Stimulated activated naive CD8-positive, alpha-beta T cell treated with anti-CD3 and anti-CD28 coated beads, Interleukin-15, Interleukin-2, amounts not matched to agents 100 U/mL and 50 U/mL, for 24 hours (primary cell): ENCODE data around the gene CD58.

ENCODE experiments used
- ATAC-seq: fragments of 150-1000 bp; cut with Tn5 transposase; one replicate; pipeline ENCODE4 v1.10.0; 2021
- DNase-seq: peaks from one replicate; pipeline ENCODE4 v3.0.0; 2021

The CD58 gene

DNA sequence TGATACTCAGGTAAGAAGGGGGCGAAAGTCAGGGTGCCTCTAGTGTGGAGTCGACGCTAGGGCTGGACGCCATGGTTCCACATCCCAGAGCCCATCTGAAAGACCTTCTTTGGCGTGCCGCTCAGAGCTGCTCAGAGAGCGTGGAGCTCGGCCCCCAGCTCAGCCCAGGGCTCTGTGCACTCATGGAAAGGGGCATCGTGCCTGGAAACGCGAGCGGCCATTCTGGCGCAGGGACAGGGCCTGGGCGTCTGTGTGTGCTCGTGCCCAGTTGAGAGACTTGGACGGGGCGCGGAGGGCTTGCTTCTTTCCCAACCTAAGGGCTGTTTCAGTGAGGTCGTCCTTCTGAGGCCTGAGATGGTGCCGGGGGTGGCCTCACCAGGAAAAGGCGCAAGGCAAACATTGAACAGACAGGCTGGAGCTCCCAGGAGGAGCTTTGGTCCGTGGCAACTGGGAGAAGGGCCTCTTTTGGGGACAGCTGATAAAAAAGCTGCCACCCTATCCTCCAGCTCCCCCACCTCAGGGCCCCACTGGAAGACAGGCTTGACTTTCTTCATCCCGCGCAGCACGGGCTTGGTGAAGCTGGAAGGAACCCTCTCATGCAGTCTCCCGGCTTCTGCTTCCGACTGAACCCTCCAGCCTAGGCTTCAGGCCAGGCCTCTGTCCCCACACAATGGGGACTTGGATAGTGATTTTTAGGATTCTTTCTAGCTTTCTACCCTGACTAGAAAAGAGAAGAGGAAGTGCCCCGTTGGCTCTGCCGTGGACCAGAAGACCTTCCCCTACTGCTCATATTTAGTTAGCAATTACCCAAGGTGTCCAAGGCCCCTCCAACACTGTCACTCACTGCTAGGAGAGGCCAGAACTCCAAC, 77.1 kb downstream of the CD58 start:
- DNase-seq (no peak), ATAC-seq (no peak)

DNA sequence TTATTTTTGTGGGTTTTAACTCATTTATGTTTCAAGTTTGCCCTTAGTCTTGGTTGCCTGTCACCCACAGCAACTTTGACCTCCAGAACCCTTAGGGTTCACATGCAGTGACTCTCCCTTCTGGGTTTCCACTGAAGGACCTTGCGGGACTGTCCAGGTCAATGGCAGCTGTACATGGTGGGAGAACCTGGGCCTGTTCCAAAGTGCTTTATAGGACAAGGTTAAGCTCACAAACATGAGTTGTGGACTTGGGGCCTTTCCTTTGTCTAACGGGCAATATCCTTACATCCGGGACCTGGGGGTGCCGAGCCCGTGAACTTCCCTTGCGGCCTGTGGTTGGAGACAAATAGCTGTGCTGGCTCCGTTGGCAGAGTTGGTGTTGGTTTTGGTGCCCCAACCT, 77.8 kb downstream of the CD58 start:
- ATAC-seq: no peak
- no peak for DNase-seq

GRCh38 chr1:116492358-116492811, 78.4 kb downstream of the CD58 start:
- no peak for ATAC-seq
- no peak for DNase-seq

- ATAC-seq: no peak
- no peak for DNase-seq
Observed at GRCh38 chr1:116491700-116492357, 79.0 kb downstream of the CD58 start.

DNA sequence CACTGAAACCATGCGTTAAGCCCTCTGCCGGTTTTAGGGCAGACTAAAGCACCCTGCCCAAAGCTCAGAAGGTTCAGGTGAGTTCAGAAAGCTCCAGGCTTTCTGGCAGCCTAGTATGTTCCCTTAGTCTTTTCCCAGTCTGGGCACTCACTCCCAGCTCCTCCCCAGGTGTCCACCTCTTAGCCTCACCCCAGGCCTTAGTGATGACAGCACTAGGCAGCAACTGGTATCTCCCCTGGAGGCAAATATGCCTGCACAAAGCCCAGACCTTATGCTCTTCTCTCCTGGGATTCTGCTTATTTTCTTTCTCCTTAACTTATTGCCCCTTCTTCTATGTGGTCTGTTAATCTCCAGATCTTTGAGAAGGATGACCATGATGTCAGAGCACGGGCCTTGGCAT, 80.2 kb downstream of the CD58 start:
- no peak for DNase-seq
- no peak for ATAC-seq

DNA sequence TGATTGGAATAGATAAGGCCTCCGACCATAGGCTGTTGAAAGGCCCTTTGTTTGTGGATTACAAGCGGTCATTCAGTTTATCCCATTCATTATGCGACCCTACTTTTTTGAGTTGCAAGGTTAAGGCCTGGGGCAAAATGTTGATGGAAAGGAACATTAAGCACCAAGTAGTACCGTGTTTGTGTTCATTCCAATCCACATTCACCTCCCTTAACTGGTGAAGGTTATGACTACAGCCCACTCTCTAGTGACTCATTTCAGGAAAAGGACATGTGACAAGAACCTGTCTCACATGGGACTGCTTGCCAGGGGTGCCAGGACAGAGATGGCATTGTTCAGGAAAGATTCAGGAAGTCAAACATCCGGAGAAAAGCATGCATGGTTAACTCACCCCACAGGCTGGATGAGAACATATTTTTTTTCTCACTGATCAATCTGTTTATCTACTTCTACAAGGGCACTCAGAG, 81.6 kb downstream of the CD58 start:
- DNase-seq (no peak), ATAC-seq (no peak)

DNA sequence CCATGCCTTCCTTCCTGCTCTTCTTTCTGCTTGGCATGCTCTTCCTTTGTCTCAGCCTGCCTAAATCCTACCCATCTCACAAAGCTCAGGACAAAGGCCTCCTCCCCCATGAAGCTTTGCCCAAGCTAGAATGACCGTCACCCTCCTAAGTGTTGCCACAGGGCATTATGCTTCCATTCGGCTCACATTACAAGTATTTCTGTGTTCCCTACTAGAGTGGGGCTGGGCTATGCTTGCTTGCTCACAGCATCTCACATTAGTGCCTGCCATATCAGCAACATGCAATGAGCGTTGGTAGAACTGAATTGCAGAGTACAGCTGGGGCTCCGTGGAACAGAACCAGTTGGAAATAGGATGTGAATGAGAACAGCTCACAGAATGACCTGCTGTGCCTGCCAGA, 82.8 kb downstream of the CD58 start:
- DNase-seq (no peak), ATAC-seq (no peak)

- ATAC-seq: no peak
Observed at GRCh38 chr1:116487583-116487982, 83.2 kb downstream of the CD58 start.

GRCh38 chr1:116487031-116487430, 83.8 kb downstream of the CD58 start:
- no peak for ATAC-seq
- no peak for DNase-seq

More at GRCh38 chr1:116487583-116487982, 83.2 kb downstream of the CD58 start:
- DNase-seq: no peak

DNA sequence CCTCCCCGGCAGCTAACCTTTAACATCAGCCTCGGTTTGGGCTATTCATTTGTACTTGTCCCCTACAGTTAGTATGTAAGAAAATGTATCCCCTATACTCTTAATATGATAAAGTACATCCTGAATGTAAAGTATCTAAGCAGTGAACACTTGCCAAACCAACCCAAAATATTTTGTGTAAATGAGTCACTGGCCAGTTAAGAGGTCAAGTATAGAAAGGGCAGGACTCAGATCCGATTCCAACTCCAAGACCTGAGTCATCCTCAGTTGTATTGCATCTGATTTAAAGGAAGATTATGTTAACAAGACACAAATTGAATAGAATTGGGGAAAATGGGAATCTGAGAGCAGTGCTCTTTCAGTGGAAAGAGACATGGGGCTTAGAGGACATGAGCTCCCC, 84.4 kb downstream of the CD58 start:
- no peak for DNase-seq

DNA sequence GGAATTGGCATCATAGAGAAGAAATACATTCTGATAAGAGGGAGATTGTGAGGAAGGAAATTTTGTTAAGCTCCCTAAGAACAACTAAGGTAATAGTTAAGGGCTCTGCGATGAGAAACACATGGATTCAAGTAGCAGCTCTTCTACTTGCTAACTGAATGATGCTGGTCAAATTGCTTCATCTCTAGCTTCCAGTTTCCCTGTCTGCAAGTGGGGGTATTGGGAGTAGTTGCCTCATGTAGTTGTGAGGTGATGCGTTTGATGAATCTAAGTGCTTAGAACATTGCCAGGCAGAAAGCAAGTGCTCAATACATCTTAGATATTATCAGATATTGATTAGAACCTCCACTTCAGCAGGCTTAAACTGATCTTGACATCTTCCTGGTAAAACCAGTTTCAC, 84.8 kb downstream of the CD58 start:
- DNase-seq (no peak), ATAC-seq (no peak)

More for the DNA sequence above, 84.4 kb downstream of the CD58 start:
- no peak for ATAC-seq

GRCh38 chr1:116485071-116485735, 85.6 kb downstream of the CD58 start:
- ATAC-seq: peak; percentile 87
- DNase-seq: peak; percentile 91

DNA sequence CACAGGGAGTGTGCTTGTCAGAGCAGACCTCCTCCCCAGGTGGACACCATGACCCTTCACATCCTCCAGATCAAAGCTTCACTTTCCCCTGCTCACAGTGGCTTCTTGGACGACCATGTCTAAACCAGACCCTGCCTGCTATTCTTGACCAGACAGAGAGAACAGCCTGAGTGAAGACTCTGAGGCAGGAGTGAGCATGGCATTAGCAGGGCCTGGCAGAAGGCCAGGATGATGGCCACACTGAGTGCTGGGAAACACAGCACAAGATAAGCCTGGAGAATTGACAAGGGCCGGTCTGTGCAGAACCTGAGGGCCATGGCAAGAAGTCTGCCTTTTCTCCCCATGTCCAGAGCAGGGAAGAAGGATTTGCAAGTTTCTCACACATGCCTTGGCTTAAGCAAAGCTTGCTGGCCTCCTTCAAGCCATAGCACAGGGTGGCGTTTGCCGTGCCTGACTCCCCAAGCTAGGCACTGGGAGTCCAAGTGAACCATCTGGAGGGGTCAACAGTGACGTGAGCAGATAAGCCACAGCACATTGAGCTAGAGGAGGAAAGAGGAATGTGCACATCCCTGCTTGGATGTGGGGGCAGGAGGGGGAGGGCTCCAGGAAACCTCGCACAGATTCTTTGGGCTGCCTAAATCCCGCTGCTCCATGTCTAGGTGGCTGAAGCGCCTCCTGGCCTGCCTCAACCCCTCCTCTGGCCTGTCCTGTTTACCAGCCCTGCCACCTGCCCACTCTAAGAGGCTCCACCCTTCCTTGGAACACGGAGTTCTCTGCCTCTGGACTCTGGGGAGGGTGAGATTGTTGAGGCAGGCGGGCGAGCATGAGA, 87.1 kb downstream of the CD58 start:
- ATAC-seq: no peak
- DNase-seq: no peak

- ATAC-seq (no peak), DNase-seq (no peak)
Observed at GRCh38 chr1:116482490-116482889, 88.3 kb downstream of the CD58 start.

- DNase-seq (no peak), ATAC-seq (no peak)
Observed at GRCh38 chr1:116481934-116482333, 88.9 kb downstream of the CD58 start.

- DNase-seq (no peak), ATAC-seq (no peak)
Observed at GRCh38 chr1:116478621-116479020, 92.2 kb downstream of the CD58 start.

GRCh38 chr1:116477429-116477828, 93.4 kb downstream of the CD58 start:
- DNase-seq: no peak
- no peak for ATAC-seq

GRCh38 chr1:116476321-116476720, 94.5 kb downstream of the CD58 start:
- no peak for DNase-seq
- no peak for ATAC-seq

DNA sequence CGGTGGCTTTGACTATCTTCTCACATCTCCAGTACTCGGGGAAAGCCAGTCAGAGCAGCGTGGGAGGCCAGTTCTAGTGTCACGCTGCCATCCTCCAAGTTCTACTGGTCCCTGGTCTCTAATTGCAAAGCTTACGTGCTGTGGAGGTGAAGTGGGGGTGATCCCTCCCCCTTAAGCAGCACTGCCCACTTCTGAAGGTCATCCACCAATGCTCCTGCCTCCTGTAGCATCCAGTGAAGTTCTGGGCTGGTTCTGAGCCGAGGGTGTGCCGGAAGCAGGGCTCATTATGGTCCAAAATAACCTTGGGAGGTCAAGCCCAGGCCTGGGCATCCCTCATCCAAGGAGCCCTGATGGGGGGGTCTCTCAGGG, 95.0 kb downstream of the CD58 start:
- DNase-seq (no peak), ATAC-seq (no peak)

DNA sequence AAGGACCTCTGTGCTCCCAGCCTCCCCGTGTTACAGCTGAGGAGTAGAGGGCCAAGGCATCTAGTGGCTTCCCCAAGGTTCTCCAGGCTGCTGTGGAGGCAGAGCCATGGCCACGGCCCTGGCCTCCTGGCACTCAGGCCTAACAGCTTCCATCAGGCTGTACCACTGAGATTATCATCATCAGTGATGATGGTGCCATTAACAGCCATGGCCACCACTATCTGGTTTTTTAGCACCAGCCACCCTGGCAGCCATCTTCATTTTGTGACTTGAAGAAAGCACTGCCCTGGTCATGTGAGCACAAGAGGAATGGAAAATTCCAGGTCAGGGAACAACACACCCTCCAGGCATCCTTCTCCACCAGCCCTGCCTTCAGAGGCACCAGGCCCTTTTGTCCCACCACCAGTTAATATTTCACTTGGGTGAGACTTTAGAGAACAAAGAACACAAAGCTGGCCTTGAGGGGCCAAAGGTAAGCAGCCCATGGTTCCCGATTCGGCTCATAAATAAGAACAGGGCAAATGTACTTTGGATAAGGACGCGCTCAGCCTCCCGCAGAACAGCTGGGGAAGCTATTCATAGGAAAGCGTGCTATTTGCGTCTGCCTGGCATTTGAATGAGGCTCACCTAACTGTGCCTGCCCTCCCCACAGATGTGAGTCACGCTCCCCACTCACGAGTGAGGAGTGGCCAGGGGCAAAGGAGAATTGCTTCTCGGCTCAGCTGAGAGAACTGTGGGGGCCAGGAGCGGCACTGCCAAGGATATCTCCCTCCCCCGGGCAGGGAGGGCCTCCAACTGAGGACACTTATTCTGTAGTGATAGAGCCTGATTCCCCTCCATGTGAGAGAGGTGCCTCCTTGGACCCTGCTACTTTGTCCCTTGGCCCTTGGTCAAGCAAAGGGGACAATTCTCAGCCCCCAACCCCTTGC, 95.6 kb downstream of the CD58 start:
- no peak for DNase-seq
- no peak for ATAC-seq

DNA sequence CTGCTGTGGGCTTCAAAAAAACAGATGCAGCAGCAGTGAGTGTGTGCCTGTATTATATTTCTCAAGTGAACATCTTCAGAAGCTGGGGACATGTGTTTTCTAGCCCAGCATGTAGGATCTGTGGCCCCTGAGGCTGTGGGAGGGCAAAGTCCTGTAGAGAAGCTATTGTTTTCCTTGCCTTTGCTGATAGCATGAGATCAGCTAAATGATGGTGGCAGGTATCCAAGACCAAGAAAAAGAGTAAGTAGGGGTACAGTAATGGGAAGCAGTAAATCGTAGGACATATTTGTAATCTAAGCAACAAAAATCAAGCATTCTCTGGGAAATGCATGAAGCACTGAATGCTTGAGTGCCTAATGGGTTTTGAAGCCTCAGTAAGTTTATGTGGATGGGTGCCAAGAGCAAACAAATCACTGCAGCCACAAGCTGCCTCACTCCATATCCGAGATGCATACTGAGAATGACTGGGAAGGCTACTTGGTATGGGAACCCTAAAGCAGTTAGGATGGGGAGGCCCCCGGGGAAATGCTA, 98.3 kb downstream of the CD58 start:
- ATAC-seq (no peak), DNase-seq (no peak)
